H1 (cell line): ENCODE results near the gene RFNG. TPM values are rescaled to one million over a fixed set of nuclear protein-coding genes. Genes with fewer than 3 reads are reported as not detected.
A peak's percentile ranks its signal among the peaks of the same experiment; 100 is the strongest.

Source experiments
- CTCF ChIA-PET: fragments of 300-600 bp; sonication (Branson Sonifier 250); formaldehyde crosslinking; loops from one replicate; lab custom pipeline; 2021; ENCODE audit not compliant: partially characterized antibody; lab: Charles Lee
- POLR2A ChIA-PET: fragments of 300-600 bp; sonication (Branson Sonifier 250); formaldehyde crosslinking; loops from one replicate; lab custom pipeline; 2021; ENCODE audit warnings: inconsistent platforms; ENCODE audit not compliant: partially characterized antibody; lab: Charles Lee
- DNase-seq, 2 experiments: peaks; one replicate each; pipeline versions ENCODE4 v3.0.0 to v3.0.0-alpha.2; 2010 to 2022; ENCODE audit warnings: low spot score in 2 of 2, low read depth in 1 of 2, mixed read lengths in 1 of 2
- FAIRE-seq: peaks from 2 replicates; lab custom pipeline; 2011; peaks lifted over from hg19 to GRCh38; lab: Jason Lieb, UNC
- H2AFZ ChIP-seq: 2 replicates; pipeline ENCODE4 v1.8.1; 2012; ENCODE audit warnings: low read length, inconsistent platforms
- H2AK5ac ChIP-seq: 2 replicates; pipeline ENCODE4 v1.6.1; 2013; ENCODE audit warnings: low read depth, low read length
- H2BK120ac ChIP-seq: replicated peaks from 2 replicates; pipeline ENCODE3; 2013; ENCODE audit warnings: low read depth, low read length, inconsistent platforms
- H2BK12ac ChIP-seq: 2 replicates; pipeline ENCODE4 v1.6.1; 2013; ENCODE audit warnings: low read depth, low read length
- H2BK15ac ChIP-seq: 2 replicates; pipeline ENCODE4 v1.6.1; 2013; ENCODE audit warnings: low read length
- H2BK20ac ChIP-seq: 2 replicates; pipeline ENCODE4 v1.6.1; 2013; ENCODE audit warnings: low read length
- H2BK5ac ChIP-seq: 2 replicates; pipeline ENCODE4 v1.6.1; 2013; ENCODE audit warnings: low read depth, low read length
- H3K14ac ChIP-seq: 2 replicates; pipeline ENCODE4 v1.6.1; 2013; ENCODE audit warnings: inconsistent platforms; ENCODE audit not compliant: insufficient read length
- H3K18ac ChIP-seq: 2 replicates; pipeline ENCODE4 v1.6.1; 2013; ENCODE audit warnings: low read length; ENCODE audit errors: extremely low read depth
- H3K23ac ChIP-seq: 2 replicates; pipeline ENCODE4 v1.6.1; 2013; ENCODE audit warnings: inconsistent platforms; ENCODE audit not compliant: insufficient read length
- H3K23me2 ChIP-seq: 2 replicates; pipeline ENCODE4 v1.6.1; 2013; ENCODE audit warnings: low read depth, low read length
- H3K27ac ChIP-seq: 2 replicates; pipeline ENCODE4 v1.6.1; 2011; ENCODE audit warnings: low read depth, low read length, inconsistent platforms
- H3K27me3 ChIP-seq, 4 experiments: replicated peaks in 1 of 4; 1 replicate in 1 of 4; 2 replicates in 3 of 4; pipeline versions ENCODE4 v1.6.1 to v1.8.1; 2011 to 2013; ENCODE audit warnings: low read length in 3 of 4, mild to moderate bottlenecking in 3 of 4, inconsistent platforms in 2 of 4, mixed read lengths in 2 of 4, moderate library complexity in 1 of 4; ENCODE audit not compliant: control insufficient read depth in 3 of 4, insufficient read depth in 3 of 4; ENCODE audit errors: extremely low read depth in 1 of 4
- H3K36me3 ChIP-seq, 4 experiments: 2 replicates each; pipeline versions ENCODE4 v1.6.1 to v1.8.1; 2011 to 2013; ENCODE audit warnings: mild to moderate bottlenecking in 4 of 4, low read length in 3 of 4, moderate library complexity in 2 of 4, control low read depth in 1 of 4, inconsistent platforms in 1 of 4; ENCODE audit not compliant: insufficient read depth in 4 of 4, control insufficient read depth in 2 of 4
- H3K4ac ChIP-seq: replicated peaks from 2 replicates; pipeline ENCODE3; 2013; ENCODE audit warnings: low read length, low read depth, mixed read lengths, inconsistent platforms; ENCODE audit not compliant: insufficient read length
- H3K4me1 ChIP-seq, 4 experiments: replicated peaks in 1 of 4; 1 replicate in 1 of 4; 2 replicates in 3 of 4; pipeline versions ENCODE4 v1.6.1 to v1.8.1; 2011 to 2013; ENCODE audit warnings: low read length in 3 of 4, inconsistent platforms in 2 of 4, mixed read lengths in 1 of 4; ENCODE audit not compliant: insufficient read depth in 4 of 4, control insufficient read depth in 3 of 4
- H3K4me2 ChIP-seq, 2 experiments: 2 replicates each; pipeline versions ENCODE4 v1.6.1 to v1.8.1; 2011 to 2013; ENCODE audit warnings: low read depth in 2 of 2, low read length in 2 of 2, control low read depth in 1 of 2, inconsistent platforms in 1 of 2, mild to moderate bottlenecking in 1 of 2; ENCODE audit not compliant: insufficient read depth in 1 of 2
- H3K4me3 ChIP-seq, 4 experiments: fragments of 200-600, 300-600 bp in 1 of 4; sonication (generic), shearing (Covaris generic), sonication (Bioruptor Twin) in 1 of 4; 2 replicates each; pipeline versions ENCODE4 v1.5.1 to v1.8.1; 2011 to 2016; ENCODE audit warnings: low read length in 4 of 4, low read depth in 3 of 4, control low read depth in 2 of 4, inconsistent platforms in 2 of 4, mild to moderate bottlenecking in 2 of 4, mixed read lengths in 1 of 4, moderate library complexity in 1 of 4; ENCODE audit not compliant: insufficient read depth in 2 of 4; ENCODE audit errors: extremely low read depth in 1 of 4
- H3K56ac ChIP-seq: replicated peaks from 2 replicates; pipeline ENCODE3; 2013; ENCODE audit warnings: low read depth, mild to moderate bottlenecking, mixed read lengths, low read length, inconsistent platforms; ENCODE audit not compliant: insufficient read length
- H3K79me1 ChIP-seq: 2 replicates; pipeline ENCODE4 v1.6.1; 2013; ENCODE audit warnings: low read depth, low read length, control low read depth
- H3K79me2 ChIP-seq, 2 experiments: 2 replicates each; pipeline versions ENCODE4 v1.6.1 to v1.8.1; 2012 to 2013; ENCODE audit warnings: low read length in 2 of 2, mild to moderate bottlenecking in 2 of 2, inconsistent platforms in 1 of 2; ENCODE audit not compliant: insufficient read depth in 2 of 2, control insufficient read depth in 1 of 2
- H3K9ac ChIP-seq, 4 experiments: replicated peaks in 1 of 4; 1 replicate in 1 of 4; 2 replicates in 3 of 4; pipeline versions ENCODE4 v1.6.1 to v1.8.1; 2011 to 2013; ENCODE audit warnings: low read depth in 3 of 4, low read length in 3 of 4, control low read depth in 2 of 4, mild to moderate bottlenecking in 2 of 4, moderate library complexity in 2 of 4, inconsistent platforms in 1 of 4; ENCODE audit errors: extremely low read depth in 1 of 4
- H3K9me3 ChIP-seq, 2 experiments: 2 replicates each; pipeline versions ENCODE4 v1.6.1 to v1.8.1; 2012 to 2013; ENCODE audit warnings: mild to moderate bottlenecking in 2 of 2, moderate library complexity in 2 of 2, control low read depth in 1 of 2, inconsistent platforms in 1 of 2, low read depth in 1 of 2, low read length in 1 of 2, mixed read lengths in 1 of 2; ENCODE audit not compliant: insufficient read depth in 2 of 2
- H4K20me1 ChIP-seq, 2 experiments: replicated peaks in 1 of 2; 2 replicates each; pipeline versions ENCODE3 to v1.8.1; 2011 to 2013; ENCODE audit warnings: inconsistent platforms in 2 of 2, low read length in 2 of 2, mild to moderate bottlenecking in 1 of 2; ENCODE audit not compliant: insufficient read depth in 2 of 2, control insufficient read depth in 1 of 2
- H4K5ac ChIP-seq: 2 replicates; pipeline ENCODE4 v1.6.1; 2013; ENCODE audit warnings: low read length, low read depth, mixed read lengths, inconsistent platforms; ENCODE audit not compliant: insufficient read length
- H4K8ac ChIP-seq: 2 replicates; pipeline ENCODE4 v1.8.0; 2013; ENCODE audit warnings: mild to moderate bottlenecking, moderate library complexity, low read length, inconsistent platforms; ENCODE audit not compliant: insufficient read depth; ENCODE audit errors: extremely low read depth
- H4K91ac ChIP-seq: replicated peaks from 2 replicates; pipeline ENCODE3; 2013; ENCODE audit warnings: low read length, mixed read lengths, inconsistent platforms; ENCODE audit not compliant: insufficient read length
- CHD1 ChIP-seq: IDR thresholded peaks from 2 replicates; pipeline ENCODE4 v1.6.1; 2012; ENCODE audit warnings: low read depth, low read length, improper control_type of control experiment
- CTCF ChIP-seq, 3 experiments: IDR thresholded peaks; 1 replicate in 2 of 3; 2 replicates in 1 of 3; pipeline versions ENCODE4 v1.5.1 to v1.6.1; 2011; ENCODE audit warnings: low read length in 3 of 3, mild to moderate bottlenecking in 3 of 3, inconsistent platforms in 2 of 3, low read depth in 1 of 3, moderate library complexity in 1 of 3; ENCODE audit not compliant: insufficient read depth in 1 of 3; ENCODE audit errors: control extremely low read depth in 1 of 3
- KDM1A ChIP-seq: fragments of 200-600, 300-600 bp; sonication (generic); IDR thresholded peaks from 2 replicates; pipeline ENCODE4 v1.7.1; 2016; ENCODE audit warnings: mild to moderate bottlenecking, low read length, borderline replicate concordance
- SIX5 ChIP-seq: IDR thresholded peaks from 2 replicates; pipeline ENCODE4 v1.6.1; 2011; ENCODE audit warnings: mild to moderate bottlenecking, low read depth, low read length
- SUZ12 ChIP-seq: fragments of 200-600 bp; sonication (generic); IDR thresholded peaks from 2 replicates; pipeline ENCODE4 v1.6.1; 2012; ENCODE audit warnings: mild to moderate bottlenecking, inconsistent platforms, low read length, moderate library complexity, mixed read lengths
- WGBS, 2 experiments: shearing (Covaris generic) in 1 of 2; methylation state at CpG; one replicate each; pipeline versions ENCODE4 v1.1.6 to v1.1.7; 2013 to 2015; ENCODE audit warnings: low lambda C conversion rate in 2 of 2, mixed read lengths in 2 of 2, inconsistent platforms in 1 of 2, low coverage in 1 of 2, missing lambda C conversion rate in 1 of 2; ENCODE audit not compliant: insufficient replicate concordance in 2 of 2, insufficient coverage in 1 of 2, insufficient read length in 1 of 2; ENCODE audit errors: extremely low coverage in 1 of 2, missing lambda C conversion rate in 1 of 2; 5-methylcytosine and 5-hydroxymethylcytosine counted together
- polyA plus RNA-seq, 7 experiments: library from polyadenylated mRNA; depleted of rRNA in 3 of 7; stranded (reverse) in 5 of 7; unstranded in 2 of 7; fragments of >200 nt in 5 of 7; fragments of 200-250 nt in 2 of 7; gene quantifications; 1 replicate in 5 of 7; 2 replicates in 1 of 7; 4 replicates in 1 of 7; pipeline versions ENCODE4 v1.2.1 to v1.2.3, GENCODE V29; 2011 to 2013; ENCODE audit warnings: missing spikeins in 2 of 7, mixed read lengths in 2 of 7
- total RNA-seq: library from RNA; stranded (reverse); fragmentation: NEBNext Ultra II Directional; extraction: Animal tissue kit (Norgen Biotek cat#: 25700); gene quantifications from 2 replicates; pipeline ENCODE4 v1.2.1, GENCODE V29; 2021

Gene RFNG
- total and polyA plus RNA-seq, 2 of the 8 experiments (the other 6 are each of a cell fraction or from before 2014, with no cell fraction given): 26.7 to 28.4 TPM

- Histone ChIP-seq H2AFZ (no peak overlapping the region), H3K4ac (no peak overlapping the region), H3K4me1 (no peaks in the 10 kb centered on the region), H2BK15ac (no peak overlapping the region), H2BK20ac (no peak overlapping the region), H3K27me3 (no peaks in the 10 kb centered on the region), H4K8ac (peak overlapping the region; percentile 5; the same call in 1 of the 2 replicates), H3K79me2 (peaks cover 0 to under 1% of the 10 kb centered on the region in 2 experiments; a peak in 1 of 4 replicates), H4K5ac (no peak overlapping the region), H3K79me1 (no peaks in the 10 kb centered on the region), H3K18ac (no peak overlapping the region), H3K23ac (no peak overlapping the region), H4K20me1 (peaks cover under 1 to 19% of the 10 kb centered on the region in 2 experiments), H3K14ac (no peak overlapping the region), H3K9me3 (no peaks in the 10 kb centered on the region), H3K36me3 (peaks cover 14 to 43% (median 36%) of the 10 kb centered on the region in 4 experiments), H4K91ac (no peak overlapping the region), H3K4me3 (no peak overlapping the region), H3K4me2 (no peak overlapping the region), H2BK12ac (no peak overlapping the region), H3K23me2 (no peaks in the 10 kb centered on the region; the same call in 1 of the 2 replicates), H2AK5ac (no peak overlapping the region), H2BK5ac (no peak overlapping the region), H3K56ac (peak overlapping the region; percentile 16), H3K9ac (no peak overlapping the region), H2BK120ac (no peak overlapping the region), H3K27ac (no peak overlapping the region)
- FAIRE-seq (no peak), DNase-seq (no peak)
- CTCF ChIA-PET: interaction anchor here (0.9 to 1.7 kb wide), 4 partner anchors 9 to 94 kb away, joined by 3 to 4 read pairs (median 3); no protein-coding TSS in a partner anchor
- POLR2A ChIA-PET: interaction anchor here (0.6 to 16.2 kb wide), 11 partner anchors 3 to 321 kb away, joined by 3 to 161 read pairs (median 24); partner anchors contain the start of genes DUS1L, GPS1, RAC3 and RFNG
- 88% methylated on average over 16 of the region's 17 CpGs; no CpG with 5 or more reads in 1 of the 2 experiments for WGBS, 2 experiments
- TF ChIP-seq KDM1A: no peak
- no peak for TF ChIP-seq CHD1
- no peak for TF ChIP-seq CTCF (IDR thresholded peaks at IDR 0.05; ENCODE audit: control extremely low read depth in 1 of 3, insufficient read depth in 1 of 3, low read depth in 1 of 3, low read length in 3 of 3)
- TF ChIP-seq SUZ12: no peak
- no peak for TF ChIP-seq SIX5
Observed at GRCh38 chr17:82058230-82058854, 6.7 kb upstream of the RFNG start.
